CD4-positive, alpha-beta T cell treated with Interleukin-1 beta for 1 hour (primary cell): ENCODE measurements around the gene DPYD.

ENCODE experiments used
- DNase-seq, 2 donors: peaks; one replicate each; pipeline ENCODE4 v3.0.0-alpha.2; 2020 to 2022

Gene DPYD

GRCh38 chr1:97906567-97907241, 14.1 kb downstream of the DPYD start:
- DNase-seq, result peak in 1 of 2 donors; percentile 32

GRCh38 chr1:97905141-97905940, 15.5 kb downstream of the DPYD start:
- no peak for DNase-seq

DNA sequence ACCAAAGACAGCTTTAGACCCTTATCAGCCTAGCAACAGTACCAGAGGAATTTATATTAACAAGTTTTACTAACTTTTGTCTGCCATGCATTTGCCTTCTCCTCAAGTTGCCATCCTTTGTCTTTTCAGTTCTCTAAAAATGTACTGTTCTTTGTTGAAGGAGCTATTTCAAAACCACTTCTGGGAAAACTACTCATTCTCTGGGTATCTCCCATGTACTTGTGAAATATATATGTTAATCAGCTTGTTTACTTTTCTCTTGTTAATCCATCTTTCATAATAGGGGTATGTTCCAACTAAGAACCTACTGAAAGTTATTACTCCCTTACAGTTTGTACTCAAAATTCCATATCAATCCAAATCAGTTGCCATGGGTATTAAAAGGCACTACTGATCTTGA, 16.3 kb downstream of the DPYD start:
- DNase-seq, result no peak

DNA sequence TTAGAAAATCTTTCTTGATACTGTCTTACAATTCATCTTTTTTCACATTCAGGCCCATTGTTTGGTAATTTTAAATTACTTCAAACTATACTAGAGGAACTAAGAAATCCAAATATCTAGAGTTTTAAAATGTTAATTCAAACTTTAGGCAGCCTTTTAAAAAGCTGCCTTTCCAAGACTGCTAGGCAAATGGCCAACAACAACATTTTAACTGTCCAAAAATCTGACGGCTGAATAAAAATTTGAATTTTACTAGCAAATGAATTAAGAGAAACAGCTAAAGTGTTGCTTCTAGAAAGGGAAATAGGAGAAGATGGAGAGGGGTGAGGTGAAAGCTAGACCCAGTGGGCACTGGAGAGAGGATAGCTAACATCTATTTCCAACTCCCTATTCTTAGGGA, 17.2 kb downstream of the DPYD start:
- no peak for DNase-seq

GRCh38 chr1:97902067-97902466, 18.8 kb downstream of the DPYD start:
- no peak for DNase-seq

GRCh38 chr1:97901017-97901658, 19.7 kb downstream of the DPYD start:
- DNase-seq, result no peak

- DNase-seq, result no peak
Measured at GRCh38 chr1:97898948-97899347, 21.9 kb downstream of the DPYD start.

DNA sequence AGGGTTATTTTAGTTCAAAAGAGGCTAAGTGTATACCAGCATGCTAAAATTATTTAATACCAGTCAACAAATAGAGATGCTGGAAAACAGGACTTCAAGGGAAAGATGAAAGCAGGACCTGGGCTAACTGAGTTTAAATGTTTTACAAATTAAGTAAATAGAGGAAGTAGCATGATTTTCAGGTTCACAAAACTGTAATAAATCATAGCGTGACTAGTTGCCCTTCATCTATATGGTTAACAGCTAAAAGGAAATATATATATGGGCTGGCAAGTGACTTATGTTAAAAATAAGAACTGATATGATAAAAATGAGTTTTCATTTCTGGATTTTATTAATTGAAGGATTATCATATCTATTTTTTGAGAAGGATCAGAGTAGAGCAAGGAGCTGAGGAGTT, 25.6 kb downstream of the DPYD start:
- no peak for DNase-seq

GRCh38 chr1:97893844-97894243, 27.0 kb downstream of the DPYD start:
- no peak for DNase-seq

GRCh38 chr1:97886199-97886598, 34.6 kb downstream of the DPYD start:
- DNase-seq, result no peak

GRCh38 chr1:97883823-97884222, 37.0 kb downstream of the DPYD start:
- no peak for DNase-seq

GRCh38 chr1:97877307-97877706, 43.5 kb downstream of the DPYD start:
- no peak for DNase-seq

DNA sequence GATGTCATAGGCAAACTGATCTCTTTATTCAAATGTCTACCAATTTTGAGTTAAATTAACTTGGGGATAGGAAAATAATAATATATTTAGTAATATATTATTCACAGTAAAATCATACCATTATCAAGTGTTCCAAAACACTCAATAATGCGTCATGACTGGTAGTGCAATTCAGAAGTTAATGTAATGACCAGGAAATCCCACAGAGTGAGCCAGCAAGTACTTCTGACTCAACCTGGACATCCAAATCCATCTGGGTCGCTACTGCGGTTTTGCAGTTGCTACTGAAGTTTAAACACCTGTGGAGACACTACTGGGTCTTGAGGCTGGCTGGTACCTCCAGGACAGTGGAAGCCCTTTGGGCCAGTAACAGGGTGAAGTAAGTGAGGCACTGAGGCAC, 44.8 kb downstream of the DPYD start:
- DNase-seq, result no peak

DNA sequence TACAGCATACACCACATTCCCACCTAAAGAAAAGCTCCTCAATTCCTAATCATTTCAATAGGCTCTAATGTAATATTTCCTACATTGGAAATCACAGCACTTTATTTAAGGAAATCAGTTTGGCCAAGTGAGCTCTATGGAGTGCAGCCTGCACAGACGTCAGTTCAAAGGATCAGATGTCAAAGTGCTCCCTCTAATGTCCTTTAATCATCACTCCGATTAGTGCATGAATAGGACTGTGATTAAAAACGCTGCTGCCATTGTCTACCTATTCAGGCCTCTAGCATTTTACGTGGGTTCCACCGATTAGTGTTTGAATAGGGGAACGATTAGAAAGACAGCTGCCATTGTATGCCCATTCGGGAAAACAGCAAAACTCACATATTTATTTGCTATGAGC, 50.2 kb downstream of the DPYD start:
- DNase-seq, result no peak

DNA sequence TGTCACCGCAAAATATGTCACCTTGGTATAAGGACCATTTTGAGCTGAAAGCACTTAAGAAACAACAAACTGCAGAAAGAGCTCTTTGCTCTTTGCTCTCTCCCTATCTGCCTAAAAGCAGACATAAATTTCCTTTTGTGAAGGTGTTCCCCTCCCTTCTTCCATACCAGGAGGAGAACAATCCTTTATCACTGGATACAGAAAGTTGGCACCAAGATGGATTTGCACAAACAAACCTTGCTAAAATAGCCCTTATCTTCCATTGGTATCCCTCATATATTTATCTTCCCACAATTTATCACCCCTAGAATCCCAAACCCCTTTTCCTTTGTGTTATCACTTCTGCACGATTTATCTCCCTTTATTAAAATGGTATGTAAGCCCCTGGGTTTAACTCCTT, 51.4 kb downstream of the DPYD start:
- DNase-seq, result no peak

GRCh38 chr1:97867127-97867526, 53.7 kb downstream of the DPYD start:
- DNase-seq, result no peak

DNA sequence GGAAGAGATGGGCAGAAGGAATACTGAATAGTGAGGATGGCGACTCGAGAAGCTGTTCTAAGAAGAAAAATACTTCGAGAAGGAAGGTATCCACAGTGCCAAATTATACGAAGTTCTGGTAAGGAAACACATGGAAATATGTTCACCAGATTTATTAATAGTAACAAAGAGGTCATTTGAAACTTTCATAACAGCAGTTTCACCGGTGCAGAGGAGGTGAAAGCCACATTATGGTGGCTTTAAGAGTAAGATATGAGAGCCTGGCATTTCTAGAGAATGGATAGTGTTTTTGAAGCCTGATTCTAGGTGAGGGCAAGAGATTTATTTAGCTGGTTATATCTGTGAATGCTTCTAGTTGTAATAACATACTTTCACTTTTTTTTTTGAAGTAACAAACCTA, 56.2 kb downstream of the DPYD start:
- no peak for DNase-seq

DNA sequence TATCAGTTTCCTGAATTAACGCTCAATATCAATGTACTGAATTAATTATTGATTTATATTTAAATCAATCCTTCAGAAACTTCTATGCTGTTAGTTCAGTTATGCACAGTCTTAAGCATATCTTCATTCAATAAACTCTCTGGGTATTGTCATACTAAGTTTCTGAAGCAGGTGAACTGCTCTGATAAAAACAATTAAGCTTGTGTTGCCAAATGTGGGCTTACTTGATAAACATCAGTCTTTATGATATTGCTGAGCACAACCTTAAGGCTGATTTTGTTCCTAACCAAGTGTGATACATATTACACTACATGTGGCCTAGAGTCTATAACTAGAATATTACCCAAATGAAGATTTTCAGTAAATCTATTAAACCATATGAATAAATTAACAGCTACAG, 67.6 kb downstream of the DPYD start:
- no peak for DNase-seq

- DNase-seq, result no peak
Measured at GRCh38 chr1:97849345-97850340, 71.2 kb downstream of the DPYD start.

DNA sequence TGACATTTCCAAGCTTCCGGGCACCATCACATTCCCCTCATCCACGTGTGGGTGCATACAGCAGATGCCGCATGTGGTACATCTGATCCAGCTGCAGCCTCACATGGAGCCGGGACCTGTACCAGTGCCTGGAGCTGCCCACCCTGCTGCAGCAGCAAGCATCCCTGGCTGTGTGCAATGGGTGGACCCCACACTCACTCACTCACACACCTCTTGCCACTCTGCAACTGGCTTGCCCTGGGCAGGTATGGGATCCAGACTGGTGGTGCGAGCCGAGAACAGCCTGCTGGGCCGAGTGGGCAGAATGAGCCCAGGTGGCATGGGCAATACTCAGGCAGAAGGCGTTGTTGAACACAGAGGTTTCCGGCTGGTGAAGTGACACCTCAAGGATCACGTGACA, 75.0 kb downstream of the DPYD start:
- no peak for DNase-seq

GRCh38 chr1:97844552-97845089, 76.2 kb downstream of the DPYD start:
- no peak for DNase-seq

GRCh38 chr1:97841338-97841737, 79.5 kb downstream of the DPYD start:
- DNase-seq, result no peak

DNA sequence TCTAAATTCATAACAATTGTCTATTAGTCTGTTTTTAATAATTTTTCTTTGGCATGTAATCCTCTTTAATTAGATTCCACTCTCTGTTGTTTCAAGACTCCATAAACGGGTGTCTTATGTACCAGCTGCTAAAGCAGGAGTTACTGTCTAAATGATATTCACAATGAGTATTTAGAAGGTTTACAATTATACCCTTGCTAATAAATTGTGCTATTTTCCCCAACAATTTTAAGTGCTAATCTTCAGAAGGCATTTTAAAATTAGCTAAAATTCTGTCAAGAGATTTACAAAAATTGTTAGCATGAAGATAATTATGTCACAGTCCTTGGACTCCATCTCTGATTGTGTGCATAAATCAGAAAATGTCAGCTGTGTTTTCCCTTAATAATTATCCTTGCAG, 83.7 kb downstream of the DPYD start:
- no peak for DNase-seq
